ENCODE results near the gene TUBD1. TPM values are rescaled to one million over a fixed set of nuclear protein-coding genes. Genes with fewer than 3 reads are reported as not detected.

Gene TUBD1
- total and polyA plus RNA-seq, 2 of the 13 experiments (the other 11 are each of a cell fraction or from before 2014, with no cell fraction given), result 18.2 to 25.9 TPM

DNA sequence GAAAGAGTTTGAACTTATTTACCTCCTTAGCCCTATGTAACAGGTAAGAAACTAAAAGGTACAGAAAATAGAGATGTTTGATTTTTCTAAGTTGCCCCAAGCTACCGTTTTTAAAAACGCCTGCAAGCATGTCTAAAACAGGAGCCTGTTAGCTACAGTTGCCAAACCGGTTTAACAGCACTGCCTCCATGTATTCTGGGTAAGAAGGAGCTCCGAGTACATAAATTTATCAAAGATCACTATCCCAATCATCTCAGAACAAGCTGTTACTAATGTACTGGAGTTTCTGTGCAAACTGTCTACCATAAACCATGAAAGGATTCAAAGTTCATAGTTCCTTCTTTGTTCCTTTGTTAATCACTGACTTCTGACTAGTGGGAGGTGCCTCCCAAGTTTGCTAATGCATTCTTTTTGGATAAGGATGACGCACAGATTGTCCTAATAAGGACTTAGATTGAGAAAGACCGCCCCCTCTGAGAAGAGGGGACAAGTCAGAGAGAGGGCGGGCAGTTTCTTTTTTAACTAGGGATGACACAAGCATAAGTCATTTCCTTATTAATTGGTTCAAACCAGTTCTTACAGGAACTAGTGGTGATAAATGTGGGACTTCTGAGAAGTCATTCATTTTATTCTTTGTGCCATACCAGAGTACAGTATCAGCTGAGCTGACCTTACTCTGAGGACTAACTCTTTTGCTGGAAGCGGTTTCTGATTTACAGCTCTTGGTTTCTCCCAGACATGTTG is 55.3 kb downstream of the TUBD1 start (continued):
- TF ChIP-seq USF2 (IDR thresholded peaks at IDR 0.05; ENCODE audit: low read depth, low read length) (no peak), USF2 (CRISPR knock-in tag; IDR thresholded peaks at IDR 0.05; ENCODE audit: borderline replicate concordance) (peak; percentile 92; the same call in 1 of the 2 replicates), CAMTA2 (CRISPR knock-in tag; IDR thresholded peaks at IDR 0.05; ENCODE audit: borderline replicate concordance) (no peak), SP4 (CRISPR knock-in tag; IDR thresholded peaks at IDR 0.05) (0 out of 2 replicates have a peak, but pooled peaks have one; percentile 55), PHB2 (IDR thresholded peaks at IDR 0.05; ENCODE audit: partially characterized antibody) (no peak), ZNF768 (CRISPR knock-in tag; IDR thresholded peaks at IDR 0.05) (no peak), ATF5 (CRISPR knock-in tag; IDR thresholded peaks at IDR 0.05; ENCODE audit: low read depth) (no peak), HOXA3 (CRISPR knock-in tag; IDR thresholded peaks at IDR 0.05) (peak; percentile 23; the same call in 1 of the 2 replicates), REPIN1 (CRISPR knock-in tag; IDR thresholded peaks at IDR 0.05; ENCODE audit: borderline replicate concordance, low read depth) (peak; percentile 49; the same call in 1 of the 2 replicates), ZNF609 (CRISPR knock-in tag; IDR thresholded peaks at IDR 0.05; ENCODE audit: borderline replicate concordance) (peak; percentile 88), ELF1 (CRISPR knock-in tag; IDR thresholded peaks at IDR 0.05) (peak; percentile 57; the same call in 1 of the 2 replicates), POGZ (CRISPR knock-in tag; IDR thresholded peaks at IDR 0.05) (peak; percentile 69), ZFP1 (CRISPR knock-in tag; IDR thresholded peaks at IDR 0.05) (peak; percentile 84), KLF16 (CRISPR knock-in tag; IDR thresholded peaks at IDR 0.05) (peak in 1 of 2 experiments; percentile 93; a peak in 2 of 4 replicates), ZNF570 (CRISPR knock-in tag; IDR thresholded peaks at IDR 0.05; ENCODE audit: borderline replicate concordance) (no peak), ELF3 (CRISPR knock-in tag; IDR thresholded peaks at IDR 0.05) (peak; percentile 98), ZNF7 (CRISPR knock-in tag; IDR thresholded peaks at IDR 0.05) (peak; percentile 11; the same call in 1 of the 2 replicates), JDP2 (CRISPR knock-in tag; IDR thresholded peaks at IDR 0.05; ENCODE audit: borderline replicate concordance) (no peak; the same call in 1 of the 2 replicates), KDM3A (CRISPR knock-in tag; IDR thresholded peaks at IDR 0.05; ENCODE audit: low read depth) (no peak), HNF4G (IDR thresholded peaks at IDR 0.05; ENCODE audit: borderline replicate concordance, low read depth, low read length) (peak; percentile 92), HNF4G (CRISPR knock-in tag; IDR thresholded peaks at IDR 0.05; ENCODE audit: borderline replicate concordance, low read depth) (peak; percentile 69; the same call in 1 of the 2 replicates), ZNF713 (CRISPR knock-in tag; IDR thresholded peaks at IDR 0.05) (no peak)
